HuH-7 (cell line): ENCODE measurements around the gene KRTAP12-1.

Experiments
- DNase-seq: peaks from one replicate; pipeline ENCODE4 v3.0.0; 2011; ENCODE audit warnings: low spot score

KRTAP12-1 gene

GRCh38 chr21:44681861-44682579 lies at the start of gene KRTAP12-1:
Gene KRTAP12-1 (minus strand): TSS chr21:44682163. CDS start chr21:44682123, 40 bp downstream.
- no peak for DNase-seq

GRCh38 chr21:44730951-44731579 lies 49.1 kb upstream of the KRTAP12-1 start:
- no peak for DNase-seq

- no peak for DNase-seq
These were observed 48.0 kb upstream of the KRTAP12-1 start for GRCh38 chr21:44730028-44730395.

- no peak for DNase-seq
These were observed 47.5 kb upstream of the KRTAP12-1 start for GRCh38 chr21:44729336-44730027.

GRCh38 chr21:44728716-44729115 lies 46.8 kb upstream of the KRTAP12-1 start:
- no peak for DNase-seq

- no peak for DNase-seq
These were observed 45.8 kb upstream of the KRTAP12-1 start for GRCh38 chr21:44727757-44728156.

GRCh38 chr21:44727321-44727720 lies 45.4 kb upstream of the KRTAP12-1 start:
- DNase-seq = no peak

GRCh38 chr21:44726826-44727225 lies 44.9 kb upstream of the KRTAP12-1 start:
- no peak for DNase-seq

- DNase-seq = no peak
These were observed 43.0 kb upstream of the KRTAP12-1 start for GRCh38 chr21:44724926-44725325.

GRCh38 chr21:44724196-44724595 lies 42.2 kb upstream of the KRTAP12-1 start:
- no peak for DNase-seq

- no peak for DNase-seq
These were observed 41.5 kb upstream of the KRTAP12-1 start for GRCh38 chr21:44723177-44724131.

GRCh38 chr21:44722731-44723130 lies 40.8 kb upstream of the KRTAP12-1 start:
- no peak for DNase-seq

- DNase-seq = no peak
These were observed 38.2 kb upstream of the KRTAP12-1 start for GRCh38 chr21:44720170-44720569.

GRCh38 chr21:44718571-44718970 lies 36.6 kb upstream of the KRTAP12-1 start:
- DNase-seq = no peak

GRCh38 chr21:44718093-44718492 lies 36.1 kb upstream of the KRTAP12-1 start:
- DNase-seq = no peak

- no peak for DNase-seq
These were observed 35.0 kb upstream of the KRTAP12-1 start for GRCh38 chr21:44716984-44717383.

- DNase-seq = no peak
These were observed 32.9 kb upstream of the KRTAP12-1 start for GRCh38 chr21:44714905-44715304.

GRCh38 chr21:44713846-44714245 lies 31.9 kb upstream of the KRTAP12-1 start:
- no peak for DNase-seq

- DNase-seq = no peak
These were observed 31.2 kb upstream of the KRTAP12-1 start for GRCh38 chr21:44713130-44713529.

GRCh38 chr21:44712203-44713028 lies 30.5 kb upstream of the KRTAP12-1 start:
- no peak for DNase-seq
